ENCODE results near the gene LGALS3BP. TPM values are rescaled to one million over a fixed set of nuclear protein-coding genes. Genes with fewer than 3 reads are reported as not detected.

LGALS3BP gene
- total RNA-seq, 1 donor from 2014 or later: 10.6 TPM

- FAIRE-seq (no peak), DNase-seq (ENCODE audit: low spot score in 2 of 2) (peak in 1 of 2 donors; percentile 55)
Observed at GRCh38 chr17:78924481-78925151, 55.1 kb downstream of the LGALS3BP start.

GRCh38 chr17:78923660-78924453 is 55.9 kb downstream of the LGALS3BP start:
- FAIRE-seq: no peak
- no peak for DNase-seq (ENCODE audit: low spot score in 2 of 2)

GRCh38 chr17:78922816-78923498 is 56.8 kb downstream of the LGALS3BP start:
- no peak for FAIRE-seq
- no peak for DNase-seq (ENCODE audit: low spot score in 2 of 2)

- FAIRE-seq (no peak), DNase-seq (ENCODE audit: low spot score in 2 of 2) (peak in 1 of 2 donors; percentile 48)
Observed at GRCh38 chr17:78921437-78921971, 58.2 kb downstream of the LGALS3BP start.

Other genes starting within 250 kb of the LGALS3BP start
- 53.4 TPM for gene CYTH1, start 197.7 kb downstream of the LGALS3BP start, total RNA-seq
- 18.8 TPM for gene USP36, start 139.1 kb downstream of the LGALS3BP start, total RNA-seq
- 1.2 TPM for gene CEP295NL, start 76.7 kb downstream of the LGALS3BP start, total RNA-seq
- 33.8 TPM for gene TIMP2, start 54.5 kb downstream of the LGALS3BP start, total RNA-seq
- gene CANT1, start 29.8 kb upstream of the LGALS3BP start, total RNA-seq: 17.5 TPM
- gene C1QTNF1, start 44.2 kb upstream of the LGALS3BP start, total RNA-seq: 0.41 TPM
- 11.0 TPM for gene ENGASE, start 94.9 kb upstream of the LGALS3BP start, total RNA-seq